Activated CD4-positive, alpha-beta T cell treated with anti-CD3 and anti-CD28 coated beads, Interleukin-2, amount 50 U/mL, for 16 hours (primary cell): Measurements from ENCODE around the gene GRAMD1A.
A peak's percentile ranks its signal among the peaks of the same experiment; 100 is the strongest.
"Not testable (repeated sequence)": the region's sequence is repeated elsewhere in the genome, so short reads cannot be mapped to it uniquely, and the experiment has no call there.

ENCODE experiments used
- DNase-seq: peaks from one replicate; pipeline ENCODE4 v3.0.0-alpha.2; 2020

Gene GRAMD1A

DNA sequence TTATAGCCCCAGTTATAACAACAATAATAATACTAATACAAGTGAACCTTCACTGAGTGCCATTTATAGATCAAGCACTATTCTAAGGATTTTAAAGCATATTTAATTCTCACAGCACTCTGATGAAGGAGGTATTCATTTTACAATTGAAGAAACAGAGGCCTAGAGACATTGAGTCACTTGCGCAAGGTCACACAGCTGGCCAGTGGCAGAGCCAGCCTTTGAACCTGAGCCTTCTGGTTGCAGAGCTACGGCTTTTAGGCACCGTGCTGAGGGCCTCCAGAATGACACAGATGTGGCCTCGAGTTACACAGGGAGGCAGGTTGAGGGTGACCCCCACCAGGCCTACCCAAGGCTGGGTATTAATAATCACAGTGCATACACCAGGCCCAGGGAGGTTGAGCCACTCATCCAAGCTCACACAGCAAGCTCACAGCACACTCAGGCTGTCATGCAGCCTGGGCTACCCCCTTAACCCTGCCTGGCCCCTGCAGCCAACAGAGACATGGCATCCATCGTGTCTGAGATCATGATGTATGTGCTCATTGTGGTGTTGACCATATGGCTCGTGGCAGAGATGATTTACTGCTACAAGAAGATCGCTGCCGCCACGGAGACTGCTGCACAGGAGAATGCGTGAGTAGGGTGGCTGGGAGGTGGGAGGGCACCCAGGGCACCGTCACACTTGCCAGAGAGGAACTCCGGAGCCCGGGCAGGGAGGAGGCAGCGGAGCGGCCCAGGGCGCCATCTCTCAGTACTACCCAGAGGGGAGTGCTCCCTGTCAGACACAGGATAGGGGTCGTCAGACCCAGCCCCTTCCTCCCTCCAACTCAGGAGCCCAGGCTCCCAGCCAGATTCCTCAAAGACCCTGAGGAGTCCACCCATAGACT is 38.7 kb downstream of the GRAMD1A start:
- no peak for DNase-seq

DNA sequence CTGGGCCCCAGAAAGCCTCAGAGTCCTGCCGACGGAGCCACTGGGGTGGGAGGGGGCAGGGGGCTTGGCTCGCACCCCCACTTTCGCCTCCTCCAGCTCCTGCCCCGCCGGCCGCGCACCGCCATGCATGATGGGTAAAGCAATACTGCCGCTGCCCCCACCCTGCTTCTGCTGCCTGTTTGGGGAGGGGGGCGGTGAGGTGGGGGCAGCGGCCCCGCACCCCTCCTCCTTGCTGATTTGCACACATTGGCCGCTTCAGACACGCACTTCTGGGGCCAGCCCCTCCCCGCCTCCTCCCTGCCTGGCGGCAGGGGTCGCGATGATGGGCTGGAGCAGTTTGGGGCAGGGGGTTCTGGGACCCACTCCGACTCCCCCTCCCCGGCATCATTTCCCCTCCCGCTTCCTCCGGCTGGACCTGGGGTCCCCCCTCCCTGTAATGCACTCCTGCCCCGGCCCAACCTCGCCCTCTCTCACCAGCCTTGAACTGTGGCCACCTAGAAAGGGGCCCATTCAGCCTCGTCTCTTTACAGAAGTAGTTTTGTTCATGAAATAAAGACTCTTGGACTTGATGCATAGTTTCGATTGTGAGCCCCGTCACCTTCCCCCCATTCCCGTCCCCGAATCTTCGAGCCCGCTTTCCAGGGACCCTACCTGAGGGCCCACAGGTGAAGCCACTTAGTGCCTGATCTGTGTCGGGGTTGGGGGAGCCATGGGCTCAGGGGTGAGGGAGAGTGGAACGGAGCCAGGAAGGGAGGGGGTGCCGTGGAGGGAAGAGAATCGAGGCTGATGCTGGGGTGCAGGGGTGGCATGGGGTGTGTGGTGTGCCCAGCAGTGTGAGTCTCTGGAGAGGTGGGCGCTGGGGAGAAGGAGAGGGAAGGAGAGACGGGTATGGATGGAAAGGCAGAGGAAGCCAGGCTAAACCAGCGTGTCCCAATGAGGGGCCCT is 40.0 kb downstream of the GRAMD1A start:
- DNase-seq = no peak

GRCh38 chr19:35040826-35041547 is 40.9 kb downstream of the GRAMD1A start:
- DNase-seq = no peak

DNA sequence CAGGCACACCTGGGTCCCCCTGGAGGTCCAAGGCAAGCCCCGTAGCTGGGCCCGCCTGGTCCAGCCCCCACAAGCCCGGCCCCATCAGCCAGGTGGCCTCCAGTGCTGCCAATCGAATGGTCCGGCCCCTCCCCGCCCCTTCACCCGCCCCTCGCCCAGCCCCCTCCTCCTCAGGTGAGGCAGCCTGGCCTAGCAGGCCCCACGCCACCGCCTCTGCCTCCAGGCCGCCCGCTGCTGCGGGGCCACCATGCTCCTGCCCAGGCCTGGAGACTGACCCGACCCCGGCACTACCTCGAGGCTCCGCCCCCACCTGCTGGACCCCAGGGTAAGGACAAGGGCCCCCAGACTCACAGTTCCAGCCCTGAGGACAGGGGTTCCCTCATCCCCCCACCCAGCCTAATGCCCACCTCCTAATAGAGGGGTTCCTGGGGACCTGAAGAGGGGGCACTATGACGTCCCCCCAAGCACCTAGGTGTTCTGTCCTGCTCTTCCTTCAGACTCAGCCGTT is 41.5 kb downstream of the GRAMD1A start, which contains the start of gene HPN:
Gene HPN (plus strand): TSS at position 174 of the 508 bp plus-strand sequence. CDS start 786 bp downstream, outside the sequence.
- no peak for DNase-seq

DNA sequence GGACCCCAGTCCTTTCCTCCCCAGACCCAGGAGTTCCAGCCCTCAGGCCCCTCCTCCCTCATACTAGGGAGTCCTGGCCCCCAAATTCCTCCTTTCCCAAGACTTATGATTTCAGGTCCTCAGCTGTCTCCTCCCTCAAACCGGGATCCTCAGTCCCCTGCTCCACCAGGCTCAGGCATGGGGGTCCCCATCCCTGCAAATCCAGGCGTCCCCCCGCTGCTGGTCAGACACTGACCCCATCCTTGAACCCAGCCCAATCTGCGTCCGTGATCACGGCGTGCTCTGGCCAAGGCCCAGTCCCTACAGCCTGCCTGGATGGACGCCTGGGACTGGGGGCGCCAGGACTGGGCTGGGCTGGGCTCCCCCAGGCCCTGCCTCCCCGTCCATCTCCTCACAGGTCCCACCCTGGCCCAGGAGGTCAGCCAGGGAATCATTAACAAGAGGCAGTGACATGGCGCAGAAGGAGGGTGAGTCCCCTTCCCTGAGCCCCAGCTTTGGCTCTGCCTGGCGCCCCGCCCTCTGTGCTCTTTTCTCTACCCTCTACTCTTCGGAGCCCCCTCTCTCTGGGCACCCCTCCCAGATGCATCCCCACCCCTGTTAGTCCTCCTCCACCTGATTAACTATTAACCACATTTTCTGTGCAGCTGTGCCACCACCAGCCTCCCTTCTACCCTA is 42.1 kb downstream of the GRAMD1A start:
- no peak for DNase-seq

- DNase-seq = no peak
Measured at GRCh38 chr19:35042954-35043604, 43.0 kb downstream of the GRAMD1A start.

DNA sequence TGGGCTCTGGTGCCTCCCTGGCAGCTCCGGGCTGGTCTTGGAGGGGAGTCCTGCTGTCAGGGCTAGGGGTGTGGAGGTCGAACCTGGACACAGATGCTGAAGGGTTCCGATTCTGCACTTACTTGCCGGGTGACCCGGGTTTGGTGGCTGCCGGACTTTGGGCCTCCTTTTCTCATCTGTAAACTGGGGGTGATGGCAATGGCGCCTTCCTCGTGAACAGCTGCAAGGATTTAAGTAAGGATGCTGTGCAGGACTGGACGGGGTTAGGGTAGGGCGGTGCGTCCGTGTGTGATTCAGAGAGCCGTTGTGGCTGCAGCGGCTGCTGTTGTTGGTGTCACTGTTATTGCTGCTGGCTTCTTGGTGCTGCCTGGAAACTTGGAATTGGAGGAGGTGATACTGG is 43.8 kb downstream of the GRAMD1A start:
- DNase-seq = no peak

GRCh38 chr19:35044317-35045117 is 44.4 kb downstream of the GRAMD1A start:
- DNase-seq = peak; percentile 51

DNA sequence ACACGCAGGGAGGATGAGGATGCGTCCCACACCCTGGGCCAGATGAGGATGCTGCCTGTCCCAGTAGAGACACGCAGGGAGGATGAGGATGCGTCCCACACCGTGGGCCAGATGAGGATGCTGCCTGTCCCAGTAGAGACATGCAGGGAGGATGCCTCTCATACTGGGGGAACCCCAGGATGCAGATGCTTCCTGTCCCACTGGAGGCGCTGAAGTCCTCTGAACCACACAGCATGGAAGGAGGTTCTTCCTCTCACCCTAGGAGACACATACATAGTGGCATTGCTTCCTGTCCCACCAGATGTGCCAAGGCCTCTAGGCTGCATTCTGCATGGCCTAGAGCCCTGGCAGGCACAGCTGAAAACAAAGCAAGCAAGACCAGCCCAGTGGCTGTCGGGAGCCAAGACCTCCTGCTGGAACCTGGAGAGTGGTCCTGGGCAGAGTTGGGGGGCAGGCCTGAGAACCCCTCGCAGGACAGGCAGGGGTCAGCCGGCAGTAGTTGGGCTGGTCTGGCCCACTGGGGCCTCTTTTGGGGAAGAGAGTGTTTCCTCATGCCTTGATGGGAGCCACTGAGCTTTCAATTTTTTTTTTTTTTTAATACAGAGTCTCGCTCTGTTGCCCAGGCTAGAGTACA is 45.7 kb downstream of the GRAMD1A start:
- peak; percentile 54 for DNase-seq

- DNase-seq = no peak
Measured at GRCh38 chr19:35046461-35046860, 46.3 kb downstream of the GRAMD1A start.

DNA sequence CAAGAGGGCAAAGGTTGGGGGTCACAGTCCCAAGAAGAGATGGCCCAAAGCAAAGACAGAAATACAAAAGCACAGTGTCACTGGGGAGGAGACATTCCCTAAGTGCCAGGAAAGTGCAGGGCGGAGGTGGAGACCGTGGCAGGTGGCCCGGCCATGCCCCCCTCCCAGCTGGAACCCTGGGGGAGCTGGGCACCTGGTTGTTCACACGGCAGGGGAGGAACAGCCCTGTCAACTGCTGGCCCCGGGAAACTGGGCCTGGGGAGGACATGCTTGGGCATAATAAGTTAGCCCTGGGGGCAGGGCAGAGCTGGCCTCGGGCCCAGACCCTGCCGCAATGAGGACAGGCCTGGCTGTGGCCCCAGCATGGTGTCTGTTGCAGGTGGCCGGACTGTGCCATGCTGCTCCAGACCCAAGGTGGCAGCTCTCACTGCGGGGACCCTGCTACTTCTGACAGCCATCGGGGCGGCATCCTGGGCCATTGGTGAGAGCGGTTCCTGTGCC is 48.8 kb downstream of the GRAMD1A start:
- no peak for DNase-seq

GRCh38 chr19:35049456-35049855 is 49.3 kb downstream of the GRAMD1A start:
- DNase-seq = no peak

GRCh38 chr19:35050662-35051061 is 50.5 kb downstream of the GRAMD1A start:
- not testable (repeated sequence) for DNase-seq

- DNase-seq = not testable (repeated sequence)
Measured at GRCh38 chr19:35051268-35051667, 51.1 kb downstream of the GRAMD1A start.

DNA sequence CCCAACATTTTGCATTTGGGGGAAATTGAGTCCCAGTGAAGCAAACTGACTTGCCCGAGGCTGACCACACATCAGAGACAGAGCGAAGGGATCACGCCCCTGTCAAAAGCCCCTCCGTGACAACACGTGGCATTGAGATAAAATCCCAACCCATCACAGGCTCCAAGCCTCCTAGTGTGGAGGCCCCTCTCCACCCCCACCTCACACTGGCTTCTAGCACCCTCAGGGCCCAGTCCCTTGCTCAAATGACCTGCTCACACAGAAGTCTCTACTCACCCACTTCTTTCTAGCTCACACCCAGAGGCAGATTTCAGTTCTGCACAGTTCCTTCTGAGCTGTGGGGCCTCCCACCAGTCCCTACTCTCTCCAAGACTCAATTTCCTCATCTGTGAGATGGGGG is 51.7 kb downstream of the GRAMD1A start:
- no peak for DNase-seq

DNA sequence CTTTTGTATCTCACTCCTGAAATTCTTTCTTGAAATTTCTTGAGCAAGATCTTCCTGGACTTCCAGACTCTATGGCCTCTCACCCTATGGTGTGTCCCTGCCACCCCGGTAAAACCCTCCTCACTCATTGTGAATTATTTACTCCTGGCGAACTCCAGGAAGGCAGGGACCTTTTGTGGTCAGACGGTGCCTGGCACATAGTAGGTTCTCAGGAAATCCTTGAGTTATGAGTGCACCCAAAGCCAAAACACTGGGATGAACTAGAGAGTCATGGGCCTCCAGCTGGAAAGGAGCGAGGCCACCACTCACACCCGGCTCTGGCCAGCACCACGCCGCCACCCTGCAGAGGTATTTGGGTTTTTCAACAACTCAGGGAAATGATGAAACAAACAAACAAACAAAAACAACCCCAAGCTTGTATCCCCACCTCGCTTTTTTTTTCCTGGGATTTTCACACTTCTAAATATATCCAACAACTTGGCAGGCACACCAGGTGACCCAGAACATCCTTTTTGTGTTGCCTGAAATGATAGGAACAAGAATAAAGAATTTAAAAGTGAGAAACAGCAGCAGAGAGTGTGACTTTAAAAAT is 52.6 kb downstream of the GRAMD1A start:
- no peak for DNase-seq

DNA sequence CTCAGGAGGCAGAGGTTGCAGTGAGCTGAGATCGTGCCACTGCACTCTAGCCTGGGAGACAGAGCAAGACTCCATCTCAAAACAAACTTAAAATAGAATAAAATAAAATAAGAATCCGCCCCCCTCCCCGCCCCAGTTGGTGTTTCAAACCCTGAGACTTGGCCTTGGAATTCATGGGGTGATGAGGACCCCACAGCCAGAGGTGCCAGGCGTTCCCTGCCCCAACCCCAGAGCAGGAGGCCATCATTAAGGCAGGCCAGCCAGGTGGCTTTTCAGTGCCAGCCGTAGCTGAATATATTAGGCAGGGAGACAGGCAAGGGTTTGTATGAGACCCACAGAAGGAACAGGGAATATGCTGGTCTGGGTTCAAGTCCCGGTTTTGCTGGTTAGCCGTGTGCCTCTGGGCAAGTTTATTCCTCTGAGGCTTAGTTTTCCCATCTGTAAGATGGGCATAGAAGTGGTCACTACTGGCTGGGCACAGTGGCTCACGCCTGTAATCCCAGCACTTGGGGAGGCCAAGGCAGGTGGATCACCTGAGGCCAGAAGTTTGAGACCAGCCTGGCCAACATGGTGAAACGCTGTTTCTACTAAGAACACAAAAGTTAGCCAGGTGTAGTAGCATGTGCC is 53.7 kb downstream of the GRAMD1A start:
- no peak for DNase-seq

- DNase-seq = no peak
Measured at GRCh38 chr19:35054626-35055025, 54.5 kb downstream of the GRAMD1A start.

GRCh38 chr19:35055715-35056179 is 55.6 kb downstream of the GRAMD1A start:
- no peak for DNase-seq
